Measurements from ENCODE around the gene CCL14. TPM values are rescaled to one million over a fixed set of nuclear protein-coding genes. Genes with fewer than 3 reads are reported as not detected.

CCL14 gene
- total and polyA plus RNA-seq, 2 of the 8 experiments (the other 6 are each of a cell fraction or from before 2014, with no cell fraction given), result not detected

GRCh38 chr17:36004594-36005108, 18.1 kb upstream of the CCL14 start:
- no peak overlapping the region for H2BK15ac ChIP-seq (ENCODE audit: low read length)
- H4K20me1 ChIP-seq (replicated peaks in 1 of 2; ENCODE audit: control insufficient read depth in 1 of 2, insufficient read depth in 2 of 2, low read length in 2 of 2), result no peaks in the 10 kb centered on the region
- H3K14ac ChIP-seq (ENCODE audit: insufficient read length), result no peak overlapping the region
- H3K23me2 ChIP-seq (ENCODE audit: low read depth, low read length), result no peaks in the 10 kb centered on the region
- peaks cover 17% of the 10 kb centered on the region in 2 experiments for H3K9me3 ChIP-seq (ENCODE audit: insufficient read depth in 2 of 2, low read depth in 1 of 2, low read length in 1 of 2)
- H2AK5ac ChIP-seq (ENCODE audit: low read depth, low read length), result no peak overlapping the region
- no peak overlapping the region for H2BK20ac ChIP-seq (ENCODE audit: low read length)
- H3K79me2 ChIP-seq (ENCODE audit: control insufficient read depth in 1 of 2, insufficient read depth in 2 of 2, low read length in 2 of 2), result no peaks in the 10 kb centered on the region
- no peak for DNase-seq (ENCODE audit: low read depth in 1 of 2, low spot score in 2 of 2)
- H3K4ac ChIP-seq (replicated peaks; ENCODE audit: insufficient read length, low read depth, low read length), result no peak overlapping the region
- no peak for FAIRE-seq
- H2BK120ac ChIP-seq (replicated peaks; ENCODE audit: low read depth, low read length), result no peak overlapping the region
- no peaks in the 10 kb centered on the region; a peak in 1 of 7 replicates for H3K27me3 ChIP-seq (replicated peaks in 1 of 4; ENCODE audit: control insufficient read depth in 3 of 4, extremely low read depth in 1 of 4, insufficient read depth in 3 of 4, low read length in 3 of 4)
- POLR2A ChIA-PET (ENCODE audit: partially characterized antibody), result no interaction called here
- WGBS, 2 experiments (ENCODE audit: extremely low coverage in 1 of 2, insufficient coverage in 1 of 2, insufficient read length in 1 of 2, insufficient replicate concordance in 2 of 2, low coverage in 1 of 2, low lambda C conversion rate in 2 of 2, missing lambda C conversion rate in 1 of 2), result 87% methylated on average over 4 of the region's 4 CpGs; no CpG with 5 or more reads in 1 of the 2 experiments
- no peak overlapping the region for H3K4me3 ChIP-seq (ENCODE audit: extremely low read depth in 1 of 4, insufficient read depth in 2 of 4, low read depth in 3 of 4, low read length in 4 of 4)
- H3K23ac ChIP-seq (ENCODE audit: insufficient read length), result no peak overlapping the region
- H2BK5ac ChIP-seq (ENCODE audit: low read depth, low read length), result no peak overlapping the region
- 0 out of 7 replicates have a peak, but pooled peaks cover 0 to 2% (median 0%) of the 10 kb centered on the region in 4 experiments for H3K4me1 ChIP-seq (replicated peaks in 1 of 4; ENCODE audit: control insufficient read depth in 3 of 4, insufficient read depth in 4 of 4, low read length in 3 of 4)
- CTCF ChIA-PET (ENCODE audit: partially characterized antibody), result interaction anchor here (0.7 to 1.9 kb wide), 3 partner anchors 29 to 57 kb away, joined by 4 to 5 read pairs (median 4); no protein-coding TSS in a partner anchor
- H3K4me2 ChIP-seq (ENCODE audit: insufficient read depth in 1 of 2, low read depth in 2 of 2, low read length in 2 of 2), result no peak overlapping the region
- H3K9ac ChIP-seq (replicated peaks in 1 of 4; ENCODE audit: extremely low read depth in 1 of 4, low read depth in 3 of 4, low read length in 3 of 4), result no peak overlapping the region
- no peaks in the 10 kb centered on the region for H3K79me1 ChIP-seq (ENCODE audit: low read depth, low read length)
- no peak for TF ChIP-seq CBX8 (IDR thresholded peaks at IDR 0.05; ENCODE audit: borderline replicate concordance, low read depth, low read length)
- no peak overlapping the region for H4K8ac ChIP-seq (ENCODE audit: extremely low read depth, insufficient read depth, low read length)
- H2AFZ ChIP-seq (ENCODE audit: low read length), result no peak overlapping the region
- H2BK12ac ChIP-seq (ENCODE audit: low read depth, low read length), result no peak overlapping the region
- H3K18ac ChIP-seq (ENCODE audit: extremely low read depth, low read length), result no peak overlapping the region
- no peaks in the 10 kb centered on the region for H3K36me3 ChIP-seq (ENCODE audit: control insufficient read depth in 2 of 4, insufficient read depth in 4 of 4, low read length in 3 of 4)
- no peak overlapping the region for H4K91ac ChIP-seq (replicated peaks; ENCODE audit: insufficient read length, low read length)
- no peak overlapping the region for H3K27ac ChIP-seq (ENCODE audit: low read depth, low read length)
- H3K56ac ChIP-seq (replicated peaks; ENCODE audit: insufficient read length, low read depth, low read length), result no peak overlapping the region
- H4K5ac ChIP-seq (ENCODE audit: insufficient read length, low read depth, low read length), result no peak overlapping the region
